SK-N-SH treated with all-trans-retinoic acid at 6 μM for 48 hours (cell line): Measurements from ENCODE around the gene POGK.

Source experiments
- ATAC-seq: fragments of 200-7000 bp; cut with Tn5 transposase; 3 replicates; pipeline ENCODE4 v1.9.1; 2020; ENCODE audit warnings: mild to moderate bottlenecking, moderate library complexity
- ARNTL ChIP-seq: fragments of 450-650 bp; formaldehyde crosslinking; IDR thresholded peaks from 2 replicates; pipeline ENCODE4 v1.5.0; 2020; ENCODE audit warnings: low read depth, mild to moderate bottlenecking, moderate library complexity, borderline replicate concordance
- BACH2 ChIP-seq: fragments of 250-450 bp; sonication (Bioruptor Pico); IDR thresholded peaks from 2 replicates; pipeline ENCODE4 v1.9.0; 2021; ENCODE audit warnings: mild to moderate bottlenecking, borderline replicate concordance
- CREB5 ChIP-seq: fragments of 250-450 bp; sonication (Bioruptor Pico); IDR thresholded peaks from 2 replicates; pipeline ENCODE4 v1.5.1; 2020; ENCODE audit warnings: low read depth, mild to moderate bottlenecking, moderate library complexity
- CSRNP3 ChIP-seq: fragments of 250-450 bp; sonication (Bioruptor Pico); IDR thresholded peaks from 2 replicates; pipeline ENCODE4 v1.5.1; 2021; ENCODE audit warnings: mild to moderate bottlenecking, moderate library complexity
- ESRRG ChIP-seq: fragments of 250-450 bp; sonication (Bioruptor Pico); IDR thresholded peaks from 2 replicates; pipeline ENCODE4 v1.6.1; 2021; ENCODE audit warnings: mild to moderate bottlenecking
- GLIS3 ChIP-seq: fragments of 250-450 bp; sonication (Bioruptor Pico); IDR thresholded peaks from 2 replicates; pipeline ENCODE4 v1.5.0; 2020; ENCODE audit warnings: mild to moderate bottlenecking, moderate library complexity
- ISL1 ChIP-seq: fragments of 250-450 bp; sonication (Bioruptor Pico); IDR thresholded peaks from 2 replicates; pipeline ENCODE4 v2.1.2; 2022; ENCODE audit warnings: mild to moderate bottlenecking, moderate library complexity
- OSR1 ChIP-seq: fragments of 250-450 bp; sonication (Bioruptor Pico); IDR thresholded peaks from 2 replicates; pipeline ENCODE4 v1.8.0; 2022; ENCODE audit warnings: moderate library complexity, mild to moderate bottlenecking, inconsistent platforms
- PATZ1 ChIP-seq: fragments of 250-450 bp; sonication (Bioruptor Pico); IDR thresholded peaks from 2 replicates; pipeline ENCODE4 v1.8.0; 2020; ENCODE audit warnings: mild to moderate bottlenecking, moderate library complexity, borderline replicate concordance
- PPARA ChIP-seq: fragments of 250-450 bp; sonication (Bioruptor Pico); IDR thresholded peaks from 2 replicates; pipeline ENCODE4 v1.5.0; 2020; ENCODE audit warnings: mild to moderate bottlenecking, borderline replicate concordance
- RARB ChIP-seq: fragments of 250-450 bp; sonication (Bioruptor Pico); IDR thresholded peaks from 2 replicates; pipeline ENCODE4 v1.8.0; 2021; ENCODE audit warnings: mild to moderate bottlenecking, moderate library complexity
- TCF4 ChIP-seq: fragments of 250-450 bp; sonication (Bioruptor Pico); IDR thresholded peaks from 2 replicates; pipeline ENCODE4 v1.8.0; 2021; ENCODE audit warnings: mild to moderate bottlenecking, moderate library complexity, borderline replicate concordance
- TOX ChIP-seq: fragments of 250-450 bp; sonication (Bioruptor Pico); IDR thresholded peaks from 2 replicates; pipeline ENCODE4 v1.8.0; 2021; ENCODE audit warnings: mild to moderate bottlenecking, moderate library complexity, borderline replicate concordance
- ZC3H10 ChIP-seq: fragments of 250-450 bp; sonication (Bioruptor Pico); IDR thresholded peaks from 2 replicates; pipeline ENCODE4 v1.5.1; 2021; ENCODE audit warnings: mild to moderate bottlenecking, moderate library complexity
- ZNF565 ChIP-seq: fragments of 450-650 bp; formaldehyde crosslinking; conservative IDR thresholded peaks from 2 replicates; pipeline ENCODE4 v1.5.0; 2020; ENCODE audit warnings: low read depth, mild to moderate bottlenecking, moderate library complexity
- ZNF70 ChIP-seq: fragments of 450-650 bp; formaldehyde crosslinking; IDR thresholded peaks from 2 replicates; pipeline ENCODE4 v1.5.0; 2020; ENCODE audit warnings: mild to moderate bottlenecking, moderate library complexity
- ZNF8 ChIP-seq: fragments of 450-650 bp; formaldehyde crosslinking; IDR thresholded peaks from 2 replicates; pipeline ENCODE4 v1.5.0; 2020; ENCODE audit warnings: mild to moderate bottlenecking, moderate library complexity
- TF ChIP-seq, protein P1 (sequence below): fragments of 250-450 bp; sonication (Bioruptor Pico); IDR thresholded peaks from 2 replicates; pipeline ENCODE4 v1.8.0; 2021; ENCODE audit warnings: low read depth, mild to moderate bottlenecking, moderate library complexity, borderline replicate concordance
- TF ChIP-seq, protein P2 (sequence below): fragments of 250-450 bp; sonication (Bioruptor Pico); IDR thresholded peaks from 2 replicates; pipeline ENCODE4 v1.5.0; 2020; ENCODE audit warnings: mild to moderate bottlenecking, moderate library complexity

POGK gene

GRCh38 chr1:166843322-166843721, 4.0 kb downstream of the POGK start:
- TF ChIP-seq OSR1 (no peak), ESRRG (CRISPR knock-in tag) (no peak), BACH2 (CRISPR knock-in tag) (no peak), ISL1 (CRISPR knock-in tag) (no peak), ARNTL (CRISPR knock-in tag) (no peak), ZNF565 (no peak), ZNF8 (no peak), ZNF70 (no peak), CREB5 (CRISPR knock-in tag) (no peak), TOX (CRISPR knock-in tag) (no peak), PPARA (CRISPR knock-in tag) (no peak), ZC3H10 (CRISPR knock-in tag) (no peak), GLIS3 (CRISPR knock-in tag) (no peak), TCF4 (CRISPR knock-in tag) (no peak), PATZ1 (CRISPR knock-in tag) (no peak), RARB (no peak), CSRNP3 (CRISPR knock-in tag) (no peak)
- TF ChIP-seq, protein P1, sequence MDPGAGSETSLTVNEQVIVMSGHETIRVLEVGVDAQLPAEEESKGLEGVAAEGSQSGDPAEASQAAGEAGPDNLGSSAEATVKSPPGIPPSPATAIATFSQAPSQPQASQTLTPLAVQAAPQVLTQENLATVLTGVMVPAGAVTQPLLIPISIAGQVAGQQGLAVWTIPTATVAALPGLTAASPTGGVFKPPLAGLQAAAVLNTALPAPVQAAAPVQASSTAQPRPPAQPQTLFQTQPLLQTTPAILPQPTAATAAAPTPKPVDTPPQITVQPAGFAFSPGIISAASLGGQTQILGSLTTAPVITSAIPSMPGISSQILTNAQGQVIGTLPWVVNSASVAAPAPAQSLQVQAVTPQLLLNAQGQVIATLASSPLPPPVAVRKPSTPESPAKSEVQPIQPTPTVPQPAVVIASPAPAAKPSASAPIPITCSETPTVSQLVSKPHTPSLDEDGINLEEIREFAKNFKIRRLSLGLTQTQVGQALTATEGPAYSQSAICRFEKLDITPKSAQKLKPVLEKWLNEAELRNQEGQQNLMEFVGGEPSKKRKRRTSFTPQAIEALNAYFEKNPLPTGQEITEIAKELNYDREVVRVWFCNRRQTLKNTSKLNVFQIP, result no peak
- TF ChIP-seq, protein P2, sequence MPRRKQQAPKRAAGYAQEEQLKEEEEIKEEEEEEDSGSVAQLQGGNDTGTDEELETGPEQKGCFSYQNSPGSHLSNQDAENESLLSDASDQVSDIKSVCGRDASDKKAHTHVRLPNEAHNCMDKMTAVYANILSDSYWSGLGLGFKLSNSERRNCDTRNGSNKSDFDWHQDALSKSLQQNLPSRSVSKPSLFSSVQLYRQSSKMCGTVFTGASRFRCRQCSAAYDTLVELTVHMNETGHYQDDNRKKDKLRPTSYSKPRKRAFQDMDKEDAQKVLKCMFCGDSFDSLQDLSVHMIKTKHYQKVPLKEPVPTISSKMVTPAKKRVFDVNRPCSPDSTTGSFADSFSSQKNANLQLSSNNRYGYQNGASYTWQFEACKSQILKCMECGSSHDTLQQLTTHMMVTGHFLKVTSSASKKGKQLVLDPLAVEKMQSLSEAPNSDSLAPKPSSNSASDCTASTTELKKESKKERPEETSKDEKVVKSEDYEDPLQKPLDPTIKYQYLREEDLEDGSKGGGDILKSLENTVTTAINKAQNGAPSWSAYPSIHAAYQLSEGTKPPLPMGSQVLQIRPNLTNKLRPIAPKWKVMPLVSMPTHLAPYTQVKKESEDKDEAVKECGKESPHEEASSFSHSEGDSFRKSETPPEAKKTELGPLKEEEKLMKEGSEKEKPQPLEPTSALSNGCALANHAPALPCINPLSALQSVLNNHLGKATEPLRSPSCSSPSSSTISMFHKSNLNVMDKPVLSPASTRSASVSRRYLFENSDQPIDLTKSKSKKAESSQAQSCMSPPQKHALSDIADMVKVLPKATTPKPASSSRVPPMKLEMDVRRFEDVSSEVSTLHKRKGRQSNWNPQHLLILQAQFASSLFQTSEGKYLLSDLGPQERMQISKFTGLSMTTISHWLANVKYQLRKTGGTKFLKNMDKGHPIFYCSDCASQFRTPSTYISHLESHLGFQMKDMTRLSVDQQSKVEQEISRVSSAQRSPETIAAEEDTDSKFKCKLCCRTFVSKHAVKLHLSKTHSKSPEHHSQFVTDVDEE, result no peak
- TF ChIP-seq, all 23 proteins: peak for 0
- no peak for ATAC-seq

DNA sequence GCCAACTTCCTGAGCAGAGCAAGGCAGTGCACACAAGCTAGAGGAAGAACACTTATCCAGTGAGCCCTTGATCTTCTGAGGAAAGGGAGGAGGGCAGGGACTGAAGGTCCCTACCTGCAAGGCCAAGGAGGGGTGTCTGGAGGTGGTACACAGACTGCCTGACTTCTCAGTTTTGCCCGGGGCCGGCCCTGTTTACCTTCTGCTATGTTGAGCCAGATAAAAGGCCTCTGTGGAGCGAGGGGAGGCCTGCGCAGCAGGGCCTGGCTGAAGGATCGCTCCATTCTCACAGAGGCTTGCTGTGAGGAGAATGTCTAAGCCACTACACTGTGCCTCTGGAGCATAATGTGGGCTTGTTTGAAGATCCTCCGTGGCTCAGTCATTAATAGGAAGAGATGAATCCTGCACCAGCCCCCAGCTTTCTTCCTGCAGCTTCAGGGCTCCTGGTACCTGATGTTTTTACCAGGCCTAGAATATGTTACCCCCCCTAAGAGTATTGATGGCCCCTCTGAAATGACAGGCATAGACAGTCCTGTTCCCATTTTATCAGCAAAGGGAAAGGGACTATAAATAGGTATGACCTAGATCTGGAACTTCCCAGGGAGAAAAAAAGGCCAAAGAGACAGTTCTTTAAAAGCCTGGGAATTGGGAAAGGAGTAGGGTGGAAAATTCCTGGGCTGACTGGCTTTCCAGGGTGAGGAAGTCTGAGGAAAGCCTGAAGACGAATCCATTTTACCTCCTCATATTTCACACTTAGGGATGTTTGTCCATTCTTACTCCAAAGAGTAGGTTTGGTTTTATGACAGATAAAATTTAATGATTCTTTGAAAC, 4.7 kb downstream of the POGK start:
- TF ChIP-seq, protein P2, result no peak
- no peak for TF ChIP-seq OSR1
- TF ChIP-seq ZC3H10 (CRISPR knock-in tag), result no peak
- TF ChIP-seq GLIS3 (CRISPR knock-in tag), result no peak
- no peak for TF ChIP-seq RARB
- no peak for TF ChIP-seq ZNF565
- no peak for TF ChIP-seq TOX (CRISPR knock-in tag)
- no peak for TF ChIP-seq ZNF70
- TF ChIP-seq TCF4 (CRISPR knock-in tag), result no peak
- TF ChIP-seq, all 23 proteins: peak for 0
- no peak for ATAC-seq
